ENCODE results near the gene NAPB. TPM values are rescaled to one million over a fixed set of nuclear protein-coding genes. Genes with fewer than 3 reads are reported as not detected.
"Not testable (repeated sequence)": the region's sequence is repeated elsewhere in the genome, so short reads cannot be mapped to it uniquely, and the experiment has no call there.

The NAPB gene
- total RNA-seq, 1 donor from 2014 or later, result 14.0 TPM

- H3K27me3 Mint-ChIP-seq (ENCODE audit: insufficient read depth), result peaks cover 1% of the 10 kb centered on the region
- H3K9me3 Mint-ChIP-seq, result no peaks in the 10 kb centered on the region
- H3K27ac Mint-ChIP-seq, result peak overlapping the region; percentile 89
- intact Hi-C loops (cut with micrococcal nuclease), result loop anchor here (1.0 kb wide), 2 partner anchors 8 to 63 kb away; partner anchors contain the start of genes NAPB and NXT1
- H3K4me1 Mint-ChIP-seq (ENCODE audit: low read depth), result peaks cover 31% of the 10 kb centered on the region
- DNase-seq (ENCODE audit: low spot score), result peak; percentile 100
- H3K36me3 Mint-ChIP-seq (ENCODE audit: low read depth), result peaks cover 4% of the 10 kb centered on the region
- peak overlapping the region; percentile 91 for H3K4me3 Mint-ChIP-seq
Measured at GRCh38 chr20:23357767-23358562, 63.3 kb downstream of the NAPB start.

GRCh38 chr20:23356203-23356602 lies 65.1 kb downstream of the NAPB start:
- H3K4me1 Mint-ChIP-seq (ENCODE audit: low read depth), result peaks cover 38% of the 10 kb centered on the region

GRCh38 chr20:23350904-23351838 lies 70.1 kb downstream of the NAPB start:
- Mint-ChIP-seq H3K27ac (peak overlapping the region; percentile 100), H3K27me3 (ENCODE audit: insufficient read depth) (no peaks in the 10 kb centered on the region), H3K4me1 (ENCODE audit: low read depth) (peaks cover 33% of the 10 kb centered on the region), H3K4me3 (peak overlapping the region; percentile 94), H3K9me3 (no peaks in the 10 kb centered on the region), H3K36me3 (ENCODE audit: low read depth) (peaks cover 9% of the 10 kb centered on the region)
- intact Hi-C loops (cut with micrococcal nuclease), result loop anchor here (1.0 kb wide), 6 partner anchors 7 to 255 kb away; partner anchors contain the start of genes GZF1 and NAPB
- DNase-seq (ENCODE audit: low spot score), result peak; percentile 54

More at GRCh38 chr20:23356203-23356602, 65.1 kb downstream of the NAPB start:
- Mint-ChIP-seq H3K9me3 (no peaks in the 10 kb centered on the region), H3K36me3 (ENCODE audit: low read depth) (peaks cover 9% of the 10 kb centered on the region), H3K27me3 (ENCODE audit: insufficient read depth) (no peaks in the 10 kb centered on the region), H3K4me3 (no peak overlapping the region), H3K27ac (no peak overlapping the region)
- intact Hi-C loops (cut with micrococcal nuclease), result no loop called here
- DNase-seq (ENCODE audit: low spot score), result no peak

GRCh38 chr20:23350196-23350903 lies 70.9 kb downstream of the NAPB start, which contains the start of gene NXT1:
Gene NXT1, plus strand, starts transcription at chr20:23350791. Its CDS starts 3,251 bp downstream, at chr20:23354042.
- peaks cover 9% of the 10 kb centered on the region for H3K36me3 Mint-ChIP-seq (ENCODE audit: low read depth)
- peaks cover 33% of the 10 kb centered on the region for H3K4me1 Mint-ChIP-seq (ENCODE audit: low read depth)
- peak; percentile 97 for DNase-seq (ENCODE audit: low spot score)
- H3K9me3 Mint-ChIP-seq, result no peaks in the 10 kb centered on the region
- peak within 1 kb of the TSS; percentile 94 for H3K4me3 Mint-ChIP-seq
- no peaks in the 10 kb centered on the region for H3K27me3 Mint-ChIP-seq (ENCODE audit: insufficient read depth)
- intact Hi-C loops (cut with micrococcal nuclease), result loop anchor here (1.0 kb wide), 6 partner anchors 8 to 256 kb away; partner anchors contain the start of genes GZF1 and NAPB
- H3K27ac Mint-ChIP-seq, result peak within 1 kb of the TSS; percentile 100

- peaks cover 7% of the 10 kb centered on the region for H3K36me3 Mint-ChIP-seq (ENCODE audit: low read depth)
- peaks cover 1% of the 10 kb centered on the region for H3K27me3 Mint-ChIP-seq (ENCODE audit: insufficient read depth)
- peaks cover 33% of the 10 kb centered on the region for H3K4me1 Mint-ChIP-seq (ENCODE audit: low read depth)
- peak overlapping the region; percentile 100 for H3K27ac Mint-ChIP-seq
- H3K9me3 Mint-ChIP-seq, result no peaks in the 10 kb centered on the region
- intact Hi-C loops (cut with micrococcal nuclease), result loop anchor here (1.0 kb wide), 7 partner anchors 9 to 257 kb away; partner anchors contain the start of genes GZF1 and NAPB
- no peak for DNase-seq (ENCODE audit: low spot score)
- peak overlapping the region; percentile 94 for H3K4me3 Mint-ChIP-seq
Measured at GRCh38 chr20:23349338-23350195, 71.7 kb downstream of the NAPB start.

- H3K9me3 Mint-ChIP-seq; intact Hi-C loops (cut with micrococcal nuclease); DNase-seq (ENCODE audit: low spot score); H3K27ac Mint-ChIP-seq; H3K27me3 Mint-ChIP-seq (ENCODE audit: insufficient read depth); H3K36me3 Mint-ChIP-seq (ENCODE audit: low read depth): not testable (repeated sequence)
- Mint-ChIP-seq H3K4me3 (peak overlapping the region; percentile 45), H3K4me1 (ENCODE audit: low read depth) (peaks cover 28% of the 10 kb centered on the region)
Measured at GRCh38 chr20:23348510-23348909, 72.8 kb downstream of the NAPB start.

- Mint-ChIP-seq H3K4me3 (no peak overlapping the region), H3K27me3 (ENCODE audit: insufficient read depth) (peaks cover 9% of the 10 kb centered on the region), H3K36me3 (ENCODE audit: low read depth) (peaks cover 4% of the 10 kb centered on the region), H3K9me3 (no peaks in the 10 kb centered on the region), H3K27ac (no peak overlapping the region), H3K4me1 (ENCODE audit: low read depth) (peaks cover 24% of the 10 kb centered on the region)
- intact Hi-C loops (cut with micrococcal nuclease), result no loop called here
- DNase-seq (ENCODE audit: low spot score), result no peak
Measured at GRCh38 chr20:23347791-23348190, 73.5 kb downstream of the NAPB start.

GRCh38 chr20:23346002-23346401 lies 75.3 kb downstream of the NAPB start:
- intact Hi-C loops (cut with micrococcal nuclease), result no loop called here
- Mint-ChIP-seq H3K27ac (no peak overlapping the region), H3K4me1 (ENCODE audit: low read depth) (peaks cover 16% of the 10 kb centered on the region), H3K4me3 (no peak overlapping the region), H3K27me3 (ENCODE audit: insufficient read depth) (peaks cover 9% of the 10 kb centered on the region), H3K9me3 (no peaks in the 10 kb centered on the region), H3K36me3 (ENCODE audit: low read depth) (no peaks in the 10 kb centered on the region)
- DNase-seq (ENCODE audit: low spot score), result no peak

- Mint-ChIP-seq H3K27me3 (ENCODE audit: insufficient read depth) (peaks cover 9% of the 10 kb centered on the region), H3K36me3 (ENCODE audit: low read depth) (no peaks in the 10 kb centered on the region), H3K4me3 (no peak overlapping the region), H3K4me1 (ENCODE audit: low read depth) (peaks cover 13% of the 10 kb centered on the region), H3K27ac (no peak overlapping the region), H3K9me3 (no peaks in the 10 kb centered on the region)
- no peak for DNase-seq (ENCODE audit: low spot score)
- intact Hi-C loops (cut with micrococcal nuclease), result loop anchor here (5.0 kb wide), 1 partner anchor 1007 kb away; no protein-coding TSS in a partner anchor
Measured at GRCh38 chr20:23344336-23344735, 77.0 kb downstream of the NAPB start.

GRCh38 chr20:23343590-23343989 lies 77.7 kb downstream of the NAPB start:
- peaks cover 5% of the 10 kb centered on the region for H3K4me1 Mint-ChIP-seq (ENCODE audit: low read depth)
- peaks cover 10% of the 10 kb centered on the region for H3K27me3 Mint-ChIP-seq (ENCODE audit: insufficient read depth)
- no peak overlapping the region for H3K27ac Mint-ChIP-seq
- no peaks in the 10 kb centered on the region for H3K36me3 Mint-ChIP-seq (ENCODE audit: low read depth)
- no peaks in the 10 kb centered on the region for H3K9me3 Mint-ChIP-seq
- DNase-seq (ENCODE audit: low spot score), result no peak
- intact Hi-C loops (cut with micrococcal nuclease), result loop anchor here (5.0 kb wide), 1 partner anchor 1006 kb away; no protein-coding TSS in a partner anchor
- H3K4me3 Mint-ChIP-seq, result no peak overlapping the region

GRCh38 chr20:23341073-23341472 lies 80.2 kb downstream of the NAPB start:
- intact Hi-C loops (cut with micrococcal nuclease), result loop anchor here (5.0 kb wide), 1 partner anchor 1004 kb away; no protein-coding TSS in a partner anchor
- peaks cover 12% of the 10 kb centered on the region for H3K27me3 Mint-ChIP-seq (ENCODE audit: insufficient read depth)
- no peak overlapping the region for H3K27ac Mint-ChIP-seq
- H3K9me3 Mint-ChIP-seq, result no peaks in the 10 kb centered on the region
- H3K4me1 Mint-ChIP-seq (ENCODE audit: low read depth), result peaks cover 11% of the 10 kb centered on the region
- H3K4me3 Mint-ChIP-seq, result no peak overlapping the region
- H3K36me3 Mint-ChIP-seq (ENCODE audit: low read depth), result no peaks in the 10 kb centered on the region
- DNase-seq (ENCODE audit: low spot score), result no peak

All from activated T-helper 1 cell treated with anti-CD3 and anti-CD28 coated beads, Interleukin-12 subunit alpha, Interleukin-12 subunit beta, Interleukin-2, Interleukin-4 antibody, amounts not matched to agents 30 ng/mL and 10 ng/mL and 1 ng/mL, durations not matched to agents 14 hours and 24 hours and 36 hours (primary cell).